ENCODE results near the gene RAMP1. TPM values are rescaled to one million over a fixed set of nuclear protein-coding genes. Genes with fewer than 3 reads are reported as not detected.
"Not testable (repeated sequence)": the region's sequence is repeated elsewhere in the genome, so short reads cannot be mapped to it uniquely, and the experiment has no call there.

Gene RAMP1
- total and polyA plus RNA-seq, 9 of the 15 experiments (the other 6 are each of a cell fraction or from before 2014, with no cell fraction given) = 0.72 to 0.77 TPM; not detected in 7

GRCh38 chr2:237841051-237841450 is 18.4 kb upstream of the RAMP1 start:
- Histone ChIP-seq H3K27ac (ENCODE audit: extremely low read depth, low read depth, low read length) (no peak overlapping the region), H3K4me2 (ENCODE audit: insufficient read depth, low read length) (no peak overlapping the region), H3K4me3 (no peak overlapping the region), H3K9me3 (replicated peaks; ENCODE audit: control insufficient read depth, insufficient read depth, low read depth, low read length) (no peaks in the 10 kb centered on the region), H3K27me3 (ENCODE audit: control insufficient read depth in 2 of 2, insufficient read depth in 2 of 2, low read length in 2 of 2) (no peaks in the 10 kb centered on the region; a peak in 1 of 5 replicates), H3K9me1 (ENCODE audit: control insufficient read depth, insufficient read depth, low read length) (no peaks in the 10 kb centered on the region), H3K9ac (ENCODE audit: insufficient read depth in 1 of 2, low read depth in 2 of 2, low read length in 2 of 2) (no peak overlapping the region), H3K36me3 (ENCODE audit: control insufficient read depth, insufficient read depth, low read length) (no peaks in the 10 kb centered on the region), H4K20me1 (replicated peaks; ENCODE audit: control insufficient read depth, insufficient read depth, low read length) (no peaks in the 10 kb centered on the region), H3K79me2 (ENCODE audit: control insufficient read depth, insufficient read depth, low read length) (no peaks in the 10 kb centered on the region), H3K4me1 (replicated peaks in 1 of 2; ENCODE audit: control insufficient read depth in 2 of 2, insufficient read depth in 2 of 2, low read length in 2 of 2) (no peaks in the 10 kb centered on the region), H2AFZ (ENCODE audit: low read depth, low read length) (no peak overlapping the region)
- TF ChIP-seq C11orf30 (IDR thresholded peaks at IDR 0.05; ENCODE audit: low read depth) (no peak), RAD21 (CRISPR knock-in tag; conservative IDR thresholded peaks at IDR 0.05 in 1 of 2, IDR thresholded peaks at IDR 0.05 in 1 of 2) (no peak), TFE3 (CRISPR knock-in tag; IDR thresholded peaks at IDR 0.05) (0 out of 2 replicates have a peak, but pooled peaks have one; percentile 11), ZNF146 (CRISPR knock-in tag; IDR thresholded peaks at IDR 0.05; ENCODE audit: unreplicated experiment) (peak; percentile 75), RAD51 (IDR thresholded peaks at IDR 0.05; ENCODE audit: borderline replicate concordance, low read depth) (0 out of 2 replicates have a peak, but pooled peaks have one; percentile 8)
- FAIRE-seq = no peak
- ChIA-PET CTCF (ENCODE audit: low intra/inter-chr PET ratio) (no interaction called here), POLR2A (interaction anchor here (0.5 kb wide), 1 partner anchor 394 kb away, joined by 3 read pairs; no protein-coding TSS in a partner anchor)
- BruUV-seq (replicated peaks) = no TSS peak
- no peak for DNase-seq (ENCODE audit: extremely low read depth in 1 of 4, low spot score in 3 of 4)
- in situ Hi-C loops (cut with MboI) (no loop called here), intact Hi-C loops (cut with micrococcal nuclease) (no loop called here)
- no peak for ATAC-seq
- 0% methylated on average over 4 of the region's 4 CpGs for WGBS (ENCODE audit: insufficient coverage, low coverage, missing lambda C conversion rate)

- POLR2A ChIA-PET; H3K9me3 ChIP-seq (replicated peaks; ENCODE audit: control insufficient read depth, insufficient read depth, low read depth, low read length); H3K4me2 ChIP-seq (ENCODE audit: insufficient read depth, low read length); BruUV-seq (replicated peaks); ATAC-seq; H3K27ac ChIP-seq (ENCODE audit: extremely low read depth, low read depth, low read length); intact Hi-C loops (cut with micrococcal nuclease); H3K4me1 ChIP-seq (replicated peaks in 1 of 2; ENCODE audit: control insufficient read depth in 2 of 2, insufficient read depth in 2 of 2, low read length in 2 of 2); CTCF ChIA-PET (ENCODE audit: low intra/inter-chr PET ratio); FAIRE-seq; DNase-seq (ENCODE audit: extremely low read depth in 1 of 4, low spot score in 3 of 4); H3K79me2 ChIP-seq (ENCODE audit: control insufficient read depth, insufficient read depth, low read length); H3K4me3 ChIP-seq; H3K27me3 ChIP-seq (ENCODE audit: control insufficient read depth in 2 of 2, insufficient read depth in 2 of 2, low read length in 2 of 2); in situ Hi-C loops (cut with MboI); H3K36me3 ChIP-seq (ENCODE audit: control insufficient read depth, insufficient read depth, low read length); H3K9me1 ChIP-seq (ENCODE audit: control insufficient read depth, insufficient read depth, low read length); H3K9ac ChIP-seq (ENCODE audit: insufficient read depth in 1 of 2, low read depth in 2 of 2, low read length in 2 of 2); H4K20me1 ChIP-seq (replicated peaks; ENCODE audit: control insufficient read depth, insufficient read depth, low read length): not testable (repeated sequence)
- 5% methylated on average over 10 of the region's 12 CpGs for WGBS (ENCODE audit: insufficient coverage, low coverage, missing lambda C conversion rate)
- 0 out of 2 replicates have a peak overlapping the region, but pooled peaks have one; percentile 23 for H2AFZ ChIP-seq (ENCODE audit: low read depth, low read length)
Observed at GRCh38 chr2:237848940-237849339, 10.5 kb upstream of the RAMP1 start.
